NCI-H748 (cell line): ENCODE measurements around the gene FA2H.
A peak's percentile ranks its signal among the peaks of the same experiment; 100 is the strongest.
"Not testable (repeated sequence)": the region's sequence is repeated elsewhere in the genome, so short reads cannot be mapped to it uniquely, and the experiment has no call there.

Experiments
- DNase-seq: peaks from one replicate; lab custom pipeline; 2025; ENCODE audit not compliant: unreplicated experiment; lab: John Stamatoyannopoulos, UW

The FA2H gene, protein sequence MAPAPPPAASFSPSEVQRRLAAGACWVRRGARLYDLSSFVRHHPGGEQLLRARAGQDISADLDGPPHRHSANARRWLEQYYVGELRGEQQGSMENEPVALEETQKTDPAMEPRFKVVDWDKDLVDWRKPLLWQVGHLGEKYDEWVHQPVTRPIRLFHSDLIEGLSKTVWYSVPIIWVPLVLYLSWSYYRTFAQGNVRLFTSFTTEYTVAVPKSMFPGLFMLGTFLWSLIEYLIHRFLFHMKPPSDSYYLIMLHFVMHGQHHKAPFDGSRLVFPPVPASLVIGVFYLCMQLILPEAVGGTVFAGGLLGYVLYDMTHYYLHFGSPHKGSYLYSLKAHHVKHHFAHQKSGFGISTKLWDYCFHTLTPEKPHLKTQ

DNA sequence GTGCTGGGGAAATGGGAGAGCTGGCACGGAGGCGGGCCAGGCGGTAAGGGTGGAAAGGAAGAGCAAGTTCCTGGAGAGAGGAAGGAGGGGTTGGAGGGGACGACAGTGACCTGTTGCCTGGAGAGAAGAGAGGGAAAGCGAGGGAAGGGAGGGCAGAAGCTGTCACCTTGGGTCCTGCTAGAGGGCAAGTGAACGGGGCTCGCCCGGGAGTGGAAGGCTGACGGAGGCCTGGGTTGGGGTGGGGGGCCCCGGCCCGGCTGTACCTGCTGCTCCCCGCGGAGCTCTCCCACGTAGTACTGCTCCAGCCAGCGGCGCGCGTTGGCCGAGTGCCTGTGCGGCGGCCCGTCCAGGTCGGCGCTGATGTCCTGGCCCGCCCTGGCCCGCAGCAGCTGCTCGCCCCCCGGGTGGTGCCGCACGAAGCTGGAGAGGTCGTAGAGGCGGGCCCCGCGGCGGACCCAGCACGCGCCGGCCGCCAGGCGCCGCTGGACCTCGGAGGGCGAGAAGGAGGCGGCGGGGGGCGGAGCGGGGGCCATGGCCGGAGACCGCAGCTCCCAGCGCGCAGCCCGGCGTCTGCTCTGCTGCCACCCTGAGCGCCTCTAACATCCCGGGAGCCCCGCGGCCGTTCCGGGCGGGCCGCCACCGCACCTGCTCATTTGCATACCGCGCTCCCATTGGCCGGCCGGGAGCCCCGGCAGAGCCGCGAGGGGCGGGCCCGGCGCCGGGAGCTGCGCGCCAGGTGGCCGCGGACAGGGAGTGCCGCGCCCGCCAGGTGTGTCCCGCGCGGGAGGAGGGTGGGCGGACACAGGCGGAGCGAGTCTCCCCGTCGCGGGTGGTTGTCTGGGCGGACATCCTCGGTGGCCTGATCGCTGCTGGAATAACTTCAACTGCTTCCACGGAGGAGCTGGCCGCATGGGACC lies at the start of gene FA2H:
FA2H (minus strand) TSS at position 598 of the 917 bp plus-strand sequence; CDS start at position 533, 65 bp downstream.
- peak; percentile 92 for DNase-seq

DNA sequence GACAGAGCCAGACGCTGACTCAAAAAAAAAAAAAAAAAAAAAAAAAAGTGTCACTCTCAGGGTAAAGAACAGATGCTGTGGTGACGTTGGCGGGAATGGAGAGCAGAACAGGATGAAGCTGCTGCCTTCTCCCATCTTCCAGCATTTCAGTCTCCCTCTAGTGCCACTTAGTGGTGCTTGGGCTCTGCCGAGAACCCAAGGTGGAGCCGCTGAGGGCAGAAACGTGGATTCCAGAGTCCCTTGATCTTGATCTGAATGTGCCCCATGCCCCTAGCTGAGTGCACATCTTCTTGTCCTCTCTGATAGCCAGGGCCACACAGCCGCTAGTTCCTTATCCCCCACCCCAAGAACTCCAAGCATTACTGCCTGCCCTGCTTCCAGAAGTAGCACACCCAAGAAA lies 43.2 kb upstream of the FA2H start:
- DNase-seq = no peak

DNA sequence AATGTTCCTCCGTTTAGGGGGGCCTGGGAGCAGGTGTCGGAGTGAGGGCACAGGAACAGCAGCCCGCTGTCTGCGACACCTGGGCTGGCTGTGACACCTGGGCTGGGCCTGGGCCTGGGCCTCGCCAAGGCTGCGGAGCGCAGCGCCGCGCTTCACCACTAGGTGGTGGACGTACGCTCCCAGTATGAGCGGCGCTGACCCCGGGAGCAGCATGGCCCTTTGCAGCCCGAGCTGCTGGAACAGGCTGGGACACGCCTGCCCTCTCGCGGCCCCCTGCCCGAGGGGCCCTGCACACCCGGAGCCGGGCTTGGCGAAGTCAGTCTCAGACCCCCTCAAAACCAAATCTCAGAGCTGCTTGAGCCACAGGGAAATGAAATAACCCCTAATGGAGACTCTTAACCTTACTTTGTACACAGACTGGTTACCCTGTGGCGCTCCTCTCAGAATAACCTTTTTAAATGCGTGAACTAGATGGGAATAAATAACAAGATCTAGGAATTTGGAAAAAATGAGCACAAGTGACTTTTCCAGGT lies 38.6 kb upstream of the FA2H start:
- peak; percentile 81 for DNase-seq

DNA sequence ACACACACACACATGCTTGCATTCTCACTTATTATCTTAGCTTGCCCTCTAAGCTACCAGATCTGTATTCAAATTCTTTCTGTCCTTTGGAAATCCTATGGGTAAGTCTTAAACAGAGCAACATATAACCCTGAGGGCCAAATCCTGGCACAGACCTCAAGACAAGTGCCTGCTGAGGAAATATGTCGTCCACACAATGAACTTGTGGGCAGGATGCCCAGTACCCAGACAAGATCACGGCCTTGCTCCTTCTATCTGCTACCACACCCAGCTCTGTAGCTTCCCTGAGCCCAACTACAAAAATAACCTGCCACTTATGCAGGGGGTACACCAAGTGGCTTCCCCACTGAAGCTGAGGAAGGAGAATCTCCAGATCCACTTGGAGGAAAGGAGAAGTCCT lies 37.3 kb upstream of the FA2H start:
- DNase-seq = no peak

DNA sequence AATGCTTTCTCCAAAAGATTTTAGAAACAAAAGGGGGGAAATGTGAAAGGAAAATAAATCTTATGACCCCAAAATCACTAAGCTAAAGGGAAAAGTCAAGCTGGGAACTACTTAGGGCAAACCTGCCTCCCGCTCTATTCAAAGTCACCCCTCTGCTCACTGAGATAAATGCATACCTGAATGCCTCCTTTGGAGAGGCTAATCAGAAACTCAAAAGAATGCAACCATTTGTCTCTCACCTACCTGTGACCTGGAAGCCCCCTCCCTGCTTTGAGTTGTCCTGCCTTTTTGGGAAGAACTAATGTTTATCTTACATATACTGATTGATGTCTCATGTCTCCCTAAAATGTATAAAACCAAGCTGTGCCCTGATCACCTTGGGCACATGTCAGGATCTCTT lies 36.6 kb upstream of the FA2H start:
- DNase-seq = not testable (repeated sequence)

DNA sequence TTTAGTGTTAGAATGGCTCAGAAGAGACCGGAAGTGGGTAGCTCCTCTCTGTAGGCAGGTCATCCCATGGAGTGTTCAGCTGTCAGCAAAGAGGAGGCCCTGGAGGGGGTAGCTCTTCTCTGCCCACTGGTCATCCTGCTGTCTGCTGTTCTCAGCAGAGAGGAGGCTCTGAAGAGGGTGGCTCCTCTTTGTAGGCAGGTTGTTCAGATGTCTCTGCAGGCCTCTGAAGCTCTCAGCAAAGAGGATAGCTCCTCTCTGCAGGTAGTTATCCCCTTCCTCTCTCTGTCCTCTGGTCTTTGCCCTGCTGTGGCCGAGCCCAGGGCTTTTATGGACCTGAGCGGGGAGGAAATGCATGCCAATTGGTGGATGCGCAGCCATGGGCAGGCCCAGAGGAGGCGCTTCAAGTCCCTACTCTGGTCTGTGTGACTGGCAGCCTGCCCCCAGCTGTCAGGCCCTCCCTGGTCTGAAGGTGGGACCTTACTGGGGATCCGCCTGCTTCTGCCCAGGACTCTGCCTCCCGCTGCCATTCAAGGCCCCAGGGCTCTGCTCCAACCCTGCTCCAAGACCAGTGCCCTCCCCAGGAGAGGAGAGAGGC lies 32.5 kb upstream of the FA2H start:
- no peak for DNase-seq

DNA sequence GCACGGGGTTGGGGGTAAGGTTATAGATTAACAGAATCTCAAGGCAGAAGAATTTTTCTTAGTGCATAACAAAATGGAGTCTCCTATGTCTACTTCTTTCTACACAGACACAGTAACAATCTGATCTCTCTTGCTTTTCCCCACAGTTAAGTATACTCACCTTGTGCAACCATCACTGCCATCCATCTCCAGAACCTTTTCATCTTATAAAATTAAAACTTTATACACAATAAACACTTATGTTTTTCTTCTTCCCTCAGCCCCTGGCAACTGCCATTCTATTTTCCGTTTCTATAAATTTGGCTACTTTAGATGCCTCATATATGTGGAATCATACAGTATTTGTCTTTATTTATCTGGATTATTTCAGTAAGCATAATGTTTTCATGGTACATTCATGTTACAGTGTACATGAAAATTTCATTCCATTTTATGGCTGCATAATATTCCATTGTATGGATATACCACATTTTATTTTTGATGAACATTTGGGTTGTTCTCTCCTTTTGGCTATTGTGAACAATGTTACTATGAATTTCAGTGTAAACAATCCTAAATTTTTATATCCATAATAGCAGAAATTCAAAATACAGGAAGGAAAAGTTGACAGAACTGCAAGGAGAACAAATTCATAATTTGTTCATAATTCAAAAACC lies 25.7 kb upstream of the FA2H start:
- no peak for DNase-seq

DNA sequence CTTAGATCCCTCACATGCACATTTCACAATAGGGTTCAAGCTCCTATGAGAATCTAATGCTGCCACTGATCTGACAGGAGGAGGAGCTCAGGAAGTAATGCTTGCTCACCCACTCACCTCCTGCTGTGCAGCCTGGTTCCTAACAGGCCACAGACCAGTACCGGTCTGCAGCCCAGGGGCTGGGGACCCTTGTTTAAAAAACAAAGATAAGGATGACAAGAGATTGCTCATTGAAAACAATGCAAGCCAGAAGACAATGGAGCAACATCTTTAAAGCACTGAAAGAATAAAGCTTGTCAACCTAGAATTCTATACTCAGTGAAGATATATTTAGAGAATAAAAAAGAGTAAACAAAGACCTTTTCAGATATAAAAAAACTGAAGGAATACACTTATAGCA lies 22.8 kb upstream of the FA2H start:
- DNase-seq = no peak

DNA sequence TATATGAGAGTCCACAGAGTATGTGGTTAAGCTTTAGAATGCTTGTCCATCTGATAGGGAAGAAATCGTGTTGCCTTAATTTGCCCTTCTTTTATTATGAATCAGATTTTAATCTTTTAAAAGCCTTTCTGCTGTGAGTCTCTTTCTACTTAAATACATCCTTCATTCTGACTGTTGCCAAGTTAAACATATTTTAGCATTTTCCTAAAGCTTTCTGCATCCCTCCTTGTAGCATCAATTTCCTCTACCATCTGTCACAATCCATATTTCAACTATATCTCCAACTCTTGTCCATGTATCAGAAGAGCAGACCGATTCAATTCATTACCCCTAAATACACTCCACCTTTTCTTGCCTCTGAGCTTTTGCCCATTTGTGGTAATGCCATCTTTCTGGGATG lies 20.5 kb upstream of the FA2H start:
- DNase-seq = no peak

DNA sequence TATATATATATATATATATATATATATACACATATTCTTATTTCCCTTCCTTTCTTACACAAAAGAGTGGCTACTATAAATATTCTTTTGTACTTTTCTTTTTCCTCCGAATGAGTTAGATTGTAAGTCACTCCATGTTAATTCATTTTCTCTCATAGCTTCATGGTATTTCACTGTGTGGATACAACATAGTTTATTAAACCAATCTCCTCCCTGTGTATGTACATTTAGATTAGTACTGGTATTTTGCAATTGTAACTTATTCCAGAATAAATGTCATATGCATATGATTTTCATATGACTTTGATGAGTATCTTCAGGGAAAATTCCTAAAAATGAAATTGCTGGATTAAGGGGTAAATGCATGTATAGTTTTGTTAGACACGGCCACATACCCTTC lies 20.0 kb upstream of the FA2H start:
- DNase-seq = no peak

DNA sequence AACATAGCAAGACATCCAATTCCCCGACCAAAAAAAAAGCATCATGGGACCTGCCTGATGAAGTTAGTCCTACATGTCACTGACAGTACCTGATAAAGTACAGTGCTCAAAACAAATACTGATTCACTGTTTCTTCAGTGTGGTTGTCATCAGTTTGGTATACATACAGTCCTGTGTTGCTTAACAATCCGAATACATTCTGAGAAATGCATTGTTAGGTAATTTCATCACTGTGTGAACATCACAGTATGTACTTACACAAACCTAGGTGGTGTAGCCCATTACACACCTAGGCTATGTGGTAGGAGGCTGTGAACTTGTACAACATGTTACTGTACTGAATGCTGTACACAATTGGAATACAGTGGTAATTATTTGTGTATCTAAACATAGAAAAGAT lies 19.0 kb upstream of the FA2H start:
- DNase-seq = no peak

DNA sequence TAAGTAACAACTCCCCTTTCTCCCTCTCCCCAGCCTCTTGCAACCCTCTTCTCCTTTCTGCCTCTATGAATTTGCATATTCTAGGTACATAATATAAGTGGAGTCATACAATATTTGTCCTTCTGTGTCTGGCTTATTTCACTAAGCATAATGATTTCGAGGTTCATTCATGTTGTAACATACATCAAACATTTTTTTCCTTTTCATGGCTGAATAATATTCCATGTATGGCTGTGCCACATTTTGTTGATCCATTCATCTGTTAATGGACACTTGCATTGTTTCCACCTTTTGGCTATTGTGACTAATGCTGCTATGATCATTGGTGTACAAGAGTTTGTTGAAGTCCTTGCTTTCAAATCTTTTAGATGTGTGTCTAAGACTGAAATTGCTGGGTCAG lies 17.6 kb upstream of the FA2H start:
- DNase-seq = no peak

DNA sequence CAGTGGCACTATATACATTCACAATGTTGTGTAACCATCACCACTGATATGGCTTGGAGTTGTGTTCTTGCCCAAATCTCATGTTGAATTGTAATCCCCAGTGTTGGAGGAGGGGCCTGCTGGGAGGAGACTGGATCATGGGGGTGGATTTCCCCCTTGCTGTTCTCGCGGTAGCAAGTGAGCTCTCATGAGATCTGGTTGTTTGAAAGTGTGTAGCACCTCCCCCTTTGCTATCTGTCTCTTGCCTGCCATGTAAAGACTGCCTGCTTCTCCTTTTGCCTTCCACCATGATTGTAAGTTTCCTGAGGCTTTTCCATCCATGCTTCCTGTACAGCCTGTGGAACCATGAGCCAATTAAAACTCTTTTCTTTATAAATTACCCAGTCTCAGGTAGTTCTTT lies 17.1 kb upstream of the FA2H start:
- not testable (repeated sequence) for DNase-seq

DNA sequence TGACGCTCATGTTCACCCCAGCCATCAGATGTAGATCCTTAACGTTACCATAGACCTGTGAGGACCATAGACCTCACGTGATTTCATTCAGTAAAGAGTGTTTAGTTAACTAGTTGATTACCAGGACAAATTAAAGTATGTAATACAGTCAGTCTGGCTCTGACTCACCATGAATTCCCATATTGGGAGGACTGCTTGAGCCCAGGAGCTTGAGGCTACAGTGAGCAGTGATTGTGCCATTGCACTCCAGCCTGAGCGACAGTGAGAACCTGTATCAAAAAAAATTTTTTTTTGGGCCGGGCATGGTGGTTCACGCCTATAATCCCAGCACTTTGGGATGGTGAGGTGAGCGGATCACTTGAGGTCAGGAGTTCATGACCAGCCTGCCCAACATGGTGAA lies 13.5 kb upstream of the FA2H start:
- DNase-seq = no peak

DNA sequence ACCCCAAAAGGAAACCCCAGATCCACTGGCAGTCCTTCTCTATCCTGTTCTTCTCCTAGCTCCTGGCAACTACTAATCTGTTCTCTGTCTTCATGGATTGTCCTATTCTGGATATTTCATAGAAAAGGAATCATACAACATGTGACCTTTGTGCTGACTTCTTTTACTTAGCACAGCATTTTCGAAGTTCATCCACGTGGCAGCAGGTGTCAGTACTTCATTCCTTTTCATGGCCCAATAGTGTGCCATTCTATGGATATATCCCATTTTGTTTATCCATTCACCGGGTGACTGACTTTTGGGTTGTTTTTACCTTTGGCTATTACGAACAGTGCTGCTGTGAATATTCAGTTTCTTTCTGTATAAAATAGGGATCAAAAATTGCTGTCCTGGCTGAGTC lies 10.4 kb upstream of the FA2H start:
- no peak for DNase-seq

DNA sequence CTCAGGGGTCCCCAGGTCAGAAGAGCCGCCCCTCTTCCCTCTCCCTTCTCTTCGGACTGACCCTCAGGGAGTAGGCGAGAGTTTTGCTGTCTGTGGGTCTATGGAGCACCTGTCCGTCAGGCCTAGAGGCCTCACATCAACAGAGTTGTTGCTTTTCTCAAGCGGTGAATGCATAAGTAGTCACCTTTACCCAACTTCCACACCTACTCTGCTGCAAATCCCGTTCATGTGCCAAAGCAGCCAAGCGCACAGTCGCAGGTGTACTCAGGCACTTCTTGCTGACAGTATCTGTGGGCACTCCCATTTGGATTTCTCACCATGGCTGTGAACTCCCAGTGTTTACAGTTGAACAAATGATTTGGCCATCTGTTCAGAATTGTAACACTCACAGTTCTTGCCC lies 4.0 kb upstream of the FA2H start:
- DNase-seq = peak; percentile 70

DNA sequence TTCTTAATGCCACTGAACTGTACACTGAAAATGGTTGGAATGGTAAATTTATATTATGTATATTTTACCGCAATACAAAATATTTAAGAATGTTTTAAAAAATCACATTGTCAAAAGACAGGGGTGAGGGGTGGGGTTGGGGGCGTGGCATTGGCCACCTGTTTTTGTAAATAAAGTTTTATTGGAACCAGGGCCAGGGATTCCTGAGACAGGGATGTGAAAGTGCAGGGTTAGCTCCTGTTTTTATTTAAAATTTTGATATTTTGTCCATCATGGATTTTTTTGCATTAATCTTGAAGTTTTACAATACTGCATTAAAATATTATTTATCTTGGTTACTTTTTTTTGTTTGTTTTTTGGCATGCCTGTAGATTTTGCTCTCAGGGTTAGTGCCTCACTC lies 2.3 kb upstream of the FA2H start:
- no peak for DNase-seq

DNA sequence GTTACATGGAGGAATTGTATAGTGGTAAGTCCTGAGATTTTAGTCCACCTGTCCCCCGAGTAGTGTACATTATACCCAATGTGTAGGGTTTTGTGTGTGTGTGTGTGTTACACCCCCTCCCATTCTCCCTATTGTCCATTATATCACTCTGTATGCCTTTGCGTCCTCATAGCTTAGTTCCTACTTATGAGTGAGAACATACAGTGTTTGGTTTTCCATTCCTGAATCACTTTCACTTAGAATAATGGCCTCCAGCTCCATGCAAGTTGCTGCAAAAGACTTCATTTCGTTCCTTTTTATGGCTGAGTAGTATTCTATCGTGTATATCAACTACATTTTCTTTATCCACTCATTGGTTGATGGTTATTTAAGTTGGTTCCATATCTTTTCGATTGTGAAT lies 635 bp upstream of the FA2H start:
- peak; percentile 42 for DNase-seq

DNA sequence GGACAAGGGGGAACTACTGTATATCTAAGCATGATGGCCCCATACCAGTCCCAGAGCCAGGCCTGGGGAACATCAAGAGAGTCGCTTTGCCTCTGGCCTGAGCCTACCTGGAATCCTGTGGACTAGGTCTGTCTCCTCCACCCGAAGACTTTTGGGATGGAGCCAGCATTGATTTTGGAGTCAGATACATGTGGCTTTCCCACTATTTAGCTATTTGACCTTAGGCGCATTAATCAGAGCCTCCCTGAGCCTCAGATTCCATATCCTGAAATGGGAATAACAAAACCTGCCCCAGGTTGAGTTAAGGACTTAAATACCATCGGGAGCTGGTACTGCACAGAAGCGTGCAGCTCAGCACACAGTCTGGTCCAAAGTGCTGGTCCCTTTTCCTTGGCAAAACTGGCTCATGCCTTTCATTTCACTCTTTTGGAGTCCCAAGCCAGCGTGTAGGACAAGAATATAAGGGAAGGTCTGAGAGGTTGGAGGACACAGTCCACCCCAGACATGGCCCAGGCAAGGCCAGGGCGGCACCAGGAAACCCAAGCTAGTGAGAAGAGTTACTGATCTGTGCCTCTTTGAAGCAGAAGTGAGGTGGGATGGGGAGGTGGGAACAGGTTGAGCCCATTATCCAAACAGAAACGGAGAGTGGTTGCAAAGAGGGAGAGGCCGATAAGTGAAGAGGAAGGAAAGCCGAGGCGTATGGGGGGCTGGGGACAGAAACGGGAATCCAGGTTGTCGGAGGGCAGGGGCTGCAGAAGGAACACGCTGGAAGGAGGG lies 986 bp downstream of the FA2H start:
- DNase-seq = no peak

DNA sequence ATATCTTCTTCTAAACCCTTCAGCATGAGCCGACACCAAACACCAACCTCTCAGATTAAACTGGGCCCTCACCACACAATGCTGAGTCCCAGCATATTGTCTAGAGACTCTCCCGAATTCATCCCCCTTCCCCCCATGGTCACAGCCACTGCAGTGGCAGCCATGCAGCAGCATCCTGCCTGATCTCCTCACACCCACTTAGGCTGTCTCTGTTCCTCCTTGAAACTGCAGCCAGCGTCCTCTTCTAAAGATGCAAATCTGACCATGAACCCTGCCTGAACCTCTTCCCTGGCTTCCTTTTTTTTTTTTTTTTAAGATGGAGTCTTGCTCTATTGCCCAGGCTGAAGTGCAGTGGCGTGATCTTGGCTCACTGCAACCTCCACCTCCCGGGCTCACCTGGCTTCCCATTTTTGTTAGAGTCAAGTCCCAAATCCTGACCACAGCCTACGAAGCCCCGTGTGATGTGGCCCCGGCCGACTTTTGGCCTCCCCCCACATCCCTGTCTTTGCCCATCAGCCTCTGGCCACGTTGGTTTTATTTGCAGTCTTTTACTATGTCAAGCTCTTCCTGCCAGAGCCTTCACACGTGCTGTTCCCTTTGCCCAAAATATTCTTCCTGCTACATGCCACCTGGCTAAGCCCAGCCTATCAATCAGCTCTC lies 2.8 kb downstream of the FA2H start:
- no peak for DNase-seq
